Liver (tissue), 9 donors: ENCODE measurements around the gene CA10. TPM values are rescaled to one million over a fixed set of nuclear protein-coding genes. Genes with fewer than 3 reads are reported as not detected.

Experiments used
- DNase-seq: peaks from one replicate; pipeline ENCODE4 v3.0.0-alpha.2; 2017; ENCODE audit warnings: low spot score
- H3K27ac ChIP-seq, 2 donors: one replicate each; pipeline ENCODE4 v1.7.0; 2013; ENCODE audit warnings: inconsistent platforms in 2 of 2, low read length in 2 of 2, control low read depth in 1 of 2, low read depth in 1 of 2, mild to moderate bottlenecking in 1 of 2
- H3K27me3 ChIP-seq, 4 donors: one replicate each; pipeline versions ENCODE4 v1.6.1 to v1.7.0; 2013; ENCODE audit warnings: low read length in 3 of 4, inconsistent platforms in 1 of 4, mild to moderate bottlenecking in 1 of 4, moderate library complexity in 1 of 4; ENCODE audit not compliant: control insufficient read depth in 4 of 4, insufficient read depth in 4 of 4
- H3K36me3 ChIP-seq, 4 donors: one replicate each; pipeline versions ENCODE4 v1.6.1 to v1.7.0; 2013; ENCODE audit warnings: low read length in 3 of 4, mild to moderate bottlenecking in 3 of 4, low read depth in 1 of 4, moderate library complexity in 1 of 4; ENCODE audit not compliant: control insufficient read depth in 4 of 4, insufficient read depth in 3 of 4
- H3K4me1 ChIP-seq, 4 donors: one replicate each; pipeline versions ENCODE4 v1.6.1 to v1.7.0; 2013; ENCODE audit warnings: low read length in 3 of 4, mild to moderate bottlenecking in 3 of 4, moderate library complexity in 1 of 4; ENCODE audit not compliant: control insufficient read depth in 4 of 4, insufficient read depth in 4 of 4
- H3K4me3 ChIP-seq, 3 donors: one replicate each; pipeline versions ENCODE4 v1.6.1 to v1.7.0; 2013; ENCODE audit warnings: low read length in 3 of 3, control low read depth in 1 of 3, low read depth in 1 of 3, mild to moderate bottlenecking in 1 of 3
- H3K9ac ChIP-seq, 2 donors: one replicate each; pipeline ENCODE4 v1.7.0; 2013; ENCODE audit warnings: low read length in 2 of 2, mild to moderate bottlenecking in 2 of 2, moderate library complexity in 2 of 2, control low read depth in 1 of 2, low read depth in 1 of 2
- H3K9me3 ChIP-seq, 4 donors: one replicate each; pipeline versions ENCODE4 v1.6.1 to v1.7.0; 2013; ENCODE audit warnings: low read length in 3 of 4; ENCODE audit not compliant: control insufficient read depth in 4 of 4
- CTCF ChIP-seq: fragments of 150-350 bp; IDR thresholded peaks from 2 replicates; pipeline ENCODE4 v1.5.1; 2017; ENCODE audit warnings: improper control_type of control experiment, low read depth, low read length; ENCODE audit not compliant: missing input control
- EGR1 ChIP-seq, 2 donors: IDR thresholded peaks; 2 replicates each; pipeline ENCODE4 v1.6.1; 2016 to 2018; ENCODE audit warnings: antibody characterized with exemption in 2 of 2, low read depth in 2 of 2
- FOXA1 ChIP-seq: IDR thresholded peaks from 2 replicates; pipeline ENCODE4 v1.6.1; 2016; ENCODE audit warnings: antibody characterized with exemption
- FOXA2 ChIP-seq: IDR thresholded peaks from 2 replicates; pipeline ENCODE4 v1.6.1; 2016; ENCODE audit warnings: antibody characterized with exemption
- GABPA ChIP-seq, 2 donors: IDR thresholded peaks in 1 of 2; conservative IDR thresholded peaks in 1 of 2; 2 replicates each; pipeline ENCODE4 v1.6.1; 2016; ENCODE audit warnings: antibody characterized with exemption in 2 of 2, mild to moderate bottlenecking in 1 of 2, moderate library complexity in 1 of 2
- HNF4A ChIP-seq, 2 donors: conservative IDR thresholded peaks; 2 replicates each; pipeline ENCODE4 v1.6.1; 2016; ENCODE audit warnings: antibody characterized with exemption in 2 of 2, mild to moderate bottlenecking in 2 of 2
- HNF4G ChIP-seq: IDR thresholded peaks from 2 replicates; pipeline ENCODE4 v1.6.1; 2016; ENCODE audit warnings: antibody characterized with exemption
- JUND ChIP-seq, 2 donors: IDR thresholded peaks; 2 replicates each; pipeline ENCODE4 v1.6.1; 2016; ENCODE audit warnings: antibody characterized with exemption in 2 of 2
- NR2F2 ChIP-seq: IDR thresholded peaks from 2 replicates; pipeline ENCODE4 v1.6.1; 2016; ENCODE audit warnings: antibody characterized with exemption
- RAD21 ChIP-seq, 2 donors: IDR thresholded peaks; 2 replicates each; pipeline ENCODE4 v1.6.1; 2016; ENCODE audit warnings: antibody characterized with exemption in 2 of 2, mild to moderate bottlenecking in 2 of 2
- REST ChIP-seq: IDR thresholded peaks from 2 replicates; pipeline ENCODE4 v1.6.1; 2016; ENCODE audit warnings: antibody characterized with exemption, mild to moderate bottlenecking
- RXRA ChIP-seq, 2 donors: IDR thresholded peaks; 2 replicates each; pipeline ENCODE4 v1.6.1; 2017 to 2018; ENCODE audit warnings: antibody characterized with exemption in 2 of 2, mild to moderate bottlenecking in 1 of 2
- SP1 ChIP-seq: IDR thresholded peaks from 2 replicates; pipeline ENCODE4 v1.6.1; 2018; ENCODE audit warnings: antibody characterized with exemption, mild to moderate bottlenecking
- TAF1 ChIP-seq: conservative IDR thresholded peaks from 2 replicates; pipeline ENCODE4 v1.6.1; 2016; ENCODE audit warnings: antibody characterized with exemption, mild to moderate bottlenecking
- YY1 ChIP-seq: IDR thresholded peaks from 2 replicates; pipeline ENCODE4 v1.6.1; 2016; ENCODE audit warnings: antibody characterized with exemption, mild to moderate bottlenecking
- ZBTB33 ChIP-seq: IDR thresholded peaks from 2 replicates; pipeline ENCODE4 v1.6.1; 2016; ENCODE audit warnings: antibody characterized with exemption
- WGBS: extraction: QIAGEN DNeasy Blood & Tissue Kit; methylation state at CpG from one replicate; pipeline ENCODE4 v1.1.7; 2013; 5-methylcytosine and 5-hydroxymethylcytosine counted together
- polyA plus RNA-seq, 2 donors: library from polyadenylated mRNA; stranded (reverse) in 1 of 2; unstranded in 1 of 2; fragments of 200-250 nt in 1 of 2; fragments of >200 nt in 1 of 2; fragmentation: Nextera tagmentation in 1 of 2; extraction: Ambion mirVana in 1 of 2; gene quantifications; one replicate each; pipeline versions ENCODE4 v1.2.1 to v1.2.3, GENCODE V29; 2013 to 2015
- total RNA-seq, 2 donors: library from RNA; depleted of rRNA; stranded (reverse); fragments of >200 nt; gene quantifications; one replicate each; pipeline ENCODE4 v1.2.3, GENCODE V29; 2014
- TF ChIP-seq, protein P1 (sequence below): IDR thresholded peaks from 2 replicates; pipeline ENCODE4 v1.6.1; 2016; ENCODE audit warnings: antibody characterized with exemption
- TF ChIP-seq, protein P2 (sequence below): IDR thresholded peaks from 2 replicates; pipeline ENCODE4 v1.6.1; 2016; ENCODE audit warnings: antibody characterized with exemption
- donor health status: healthy.
- donor health status: healthy.
- donor health status: healthy.
- donor health status: healthy.
- donor health status: healthy.

The CA10 gene
- total and polyA plus RNA-seq, 4 donors, result 0.05 TPM; not detected in 3

DNA sequence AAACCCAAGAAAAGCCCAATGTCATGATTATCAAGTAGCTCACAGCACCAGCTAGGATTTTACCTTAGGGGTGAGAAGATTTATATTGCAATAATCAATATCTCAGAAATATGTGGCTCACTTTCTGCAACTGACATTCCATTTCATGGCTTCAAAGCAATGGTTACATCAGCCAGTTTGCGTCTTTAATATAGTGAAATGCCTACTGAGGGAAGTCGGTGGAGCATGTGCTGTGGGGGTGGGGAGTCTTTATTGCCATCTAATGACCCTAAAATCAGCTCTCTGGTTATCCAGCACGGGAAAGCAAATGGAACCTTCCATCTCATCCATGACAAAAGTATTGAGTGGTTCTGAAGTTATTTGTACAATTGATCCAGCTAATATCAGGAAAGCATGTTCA lies 395.5 kb downstream of the CA10 start:
- Histone ChIP-seq H3K9ac (no peak overlapping the region), H3K27me3 (peaks cover 0 to 5% (median 1%) of the 10 kb centered on the region in 4 donors), H3K9me3 (no peaks in the 10 kb centered on the region), H3K27ac (no peak overlapping the region), H3K36me3 (no peaks in the 10 kb centered on the region), H3K4me1 (no peaks in the 10 kb centered on the region), H3K4me3 (no peak overlapping the region)
- WGBS, result 59% methylated on average over 3 of the region's 3 CpGs
- no peak for DNase-seq
- TF ChIP-seq GABPA (IDR thresholded peaks at IDR 0.05 in 1 of 2, conservative IDR thresholded peaks at IDR 0.05 in 1 of 2) (no peak), RAD21 (IDR thresholded peaks at IDR 0.05) (no peak), FOXA1 (no peak)
- TF ChIP-seq, protein P1, sequence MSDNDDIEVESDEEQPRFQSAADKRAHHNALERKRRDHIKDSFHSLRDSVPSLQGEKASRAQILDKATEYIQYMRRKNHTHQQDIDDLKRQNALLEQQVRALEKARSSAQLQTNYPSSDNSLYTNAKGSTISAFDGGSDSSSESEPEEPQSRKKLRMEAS, result no peak

DNA sequence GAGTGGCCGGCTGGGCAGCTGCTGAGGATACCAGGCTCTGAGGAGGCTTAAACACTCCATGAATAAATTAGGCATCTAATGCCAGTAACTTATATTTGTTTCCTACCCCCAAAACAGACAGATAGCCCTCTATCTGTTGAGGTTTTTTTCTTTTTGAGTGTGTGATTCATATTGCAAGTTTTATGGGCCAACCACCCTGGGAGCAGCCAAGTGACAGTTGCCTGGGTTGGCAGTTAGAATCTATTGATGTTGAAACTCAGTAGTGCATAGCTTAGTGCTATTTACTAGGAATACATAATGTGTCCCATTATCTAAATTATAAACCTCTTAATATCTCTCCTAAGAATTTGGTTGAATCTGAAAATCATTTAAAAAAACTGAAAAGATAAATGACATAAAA lies 397.4 kb downstream of the CA10 start:
- Histone ChIP-seq H3K9me3 (no peaks in the 10 kb centered on the region), H3K4me1 (no peaks in the 10 kb centered on the region), H3K27me3 (peaks cover 0 to 5% (median 2%) of the 10 kb centered on the region in 4 donors), H3K4me3 (no peak overlapping the region), H3K9ac (no peak overlapping the region), H3K27ac (no peak overlapping the region), H3K36me3 (no peaks in the 10 kb centered on the region)
- no peak for TF ChIP-seq NR2F2
- TF ChIP-seq YY1, result no peak
- TF ChIP-seq, protein P1, result no peak
- TF ChIP-seq HNF4A (conservative IDR thresholded peaks at IDR 0.05), result no peak
- TF ChIP-seq SP1, result no peak
- 71% methylated on average over 1 of the region's 1 CpG for WGBS
- no peak for DNase-seq

DNA sequence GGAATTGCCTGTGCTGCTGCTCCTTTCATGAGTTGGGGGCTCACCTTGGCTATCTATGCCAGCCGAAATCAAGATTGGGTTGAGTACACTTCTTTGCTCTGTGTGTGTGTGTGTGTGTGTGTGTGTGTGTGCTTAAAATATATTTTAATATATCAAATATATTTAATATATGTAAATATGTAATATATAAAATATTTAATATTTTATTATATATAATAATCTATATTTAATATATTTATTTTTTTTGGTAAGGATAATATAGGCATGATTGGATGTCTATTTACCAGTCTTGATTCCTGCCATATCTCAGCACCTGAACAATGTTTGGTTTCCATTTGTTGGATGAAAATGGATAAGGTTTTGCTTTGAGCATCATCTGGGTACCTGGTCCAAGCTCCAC lies 399.3 kb downstream of the CA10 start:
- Histone ChIP-seq H3K27me3 (peaks cover 0 to 5% (median 2%) of the 10 kb centered on the region in 4 donors), H3K9ac (no peak overlapping the region), H3K4me1 (no peaks in the 10 kb centered on the region), H3K9me3 (no peaks in the 10 kb centered on the region), H3K4me3 (no peak overlapping the region), H3K27ac (no peak overlapping the region), H3K36me3 (no peaks in the 10 kb centered on the region)
- no peak for TF ChIP-seq SP1
- TF ChIP-seq GABPA (IDR thresholded peaks at IDR 0.05 in 1 of 2, conservative IDR thresholded peaks at IDR 0.05 in 1 of 2), result no peak
- no peak for TF ChIP-seq RAD21 (IDR thresholded peaks at IDR 0.05)
- no peak for TF ChIP-seq CTCF
- TF ChIP-seq, protein P2, sequence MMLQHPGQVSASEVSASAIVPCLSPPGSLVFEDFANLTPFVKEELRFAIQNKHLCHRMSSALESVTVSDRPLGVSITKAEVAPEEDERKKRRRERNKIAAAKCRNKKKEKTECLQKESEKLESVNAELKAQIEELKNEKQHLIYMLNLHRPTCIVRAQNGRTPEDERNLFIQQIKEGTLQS, result no peak
- no peak for TF ChIP-seq HNF4G
- TF ChIP-seq FOXA1, result no peak
- TF ChIP-seq EGR1 (IDR thresholded peaks at IDR 0.05; ENCODE audit: low read depth in 2 of 2), result no peak
- no peak for TF ChIP-seq ZBTB33
- TF ChIP-seq TAF1, result no peak
- no peak for TF ChIP-seq NR2F2
- TF ChIP-seq FOXA2, result no peak
- TF ChIP-seq REST, result no peak
- TF ChIP-seq RXRA (IDR thresholded peaks at IDR 0.05), result no peak
- TF ChIP-seq YY1, result no peak
- TF ChIP-seq JUND (IDR thresholded peaks at IDR 0.05), result no peak
- no peak for DNase-seq
- WGBS, result 91% methylated on average over 1 of the region's 1 CpG
